HEK293 (cell line): ENCODE results near the gene MKLN1.
A peak's percentile ranks its signal among the peaks of the same experiment; 100 is the strongest.

ENCODE experiments used
- BCL6B ChIP-seq: fragments of 450-650 bp; formaldehyde crosslinking; IDR thresholded peaks from 2 replicates; pipeline ENCODE4 v1.5.1; 2017; ENCODE audit warnings: missing biosample characterization, missing genetic modification characterization
- EGR2 ChIP-seq: fragments of 450-650 bp; formaldehyde crosslinking; IDR thresholded peaks from 2 replicates; pipeline ENCODE4 v1.5.1; 2016; ENCODE audit warnings: low read depth, missing biosample characterization, missing genetic modification characterization
- IKZF3 ChIP-seq: fragments of 450-650 bp; IDR thresholded peaks from 2 replicates; pipeline ENCODE4 v1.5.0; 2018; ENCODE audit warnings: missing biosample characterization, mild to moderate bottlenecking, missing genetic modification characterization, moderate library complexity
- KLF10 ChIP-seq: fragments of 450-650 bp; IDR thresholded peaks from 2 replicates; pipeline ENCODE4 v1.5.1; 2018; ENCODE audit warnings: missing biosample characterization, mild to moderate bottlenecking, missing genetic modification characterization
- MEIS1 ChIP-seq: sonication (generic); formaldehyde crosslinking; IDR thresholded peaks from 2 replicates; pipeline ENCODE4 v1.8.1; 2022; ENCODE audit warnings: missing genetic modification reagents, mild to moderate bottlenecking, borderline replicate concordance
- MZF1 ChIP-seq: fragments of 450-650 bp; formaldehyde crosslinking; IDR thresholded peaks from 2 replicates; pipeline ENCODE4 v1.5.1; 2017; ENCODE audit warnings: missing biosample characterization, missing genetic modification characterization, borderline replicate concordance
- OVOL3 ChIP-seq: fragments of 450-650 bp; formaldehyde crosslinking; IDR thresholded peaks from 2 replicates; pipeline ENCODE4 v1.5.1; 2016; ENCODE audit warnings: missing biosample characterization, missing genetic modification characterization
- RBAK ChIP-seq: fragments of 450-650 bp; formaldehyde crosslinking; IDR thresholded peaks from 2 replicates; pipeline ENCODE4 v1.5.1; 2016; ENCODE audit warnings: missing biosample characterization, missing genetic modification characterization
- ZBTB20 ChIP-seq: fragments of 450-650 bp; formaldehyde crosslinking; IDR thresholded peaks from 2 replicates; pipeline ENCODE4 v1.5.1; 2016; ENCODE audit warnings: missing biosample characterization, missing genetic modification characterization
- ZBTB48 ChIP-seq: fragments of 450-650 bp; formaldehyde crosslinking; IDR thresholded peaks from 2 replicates; pipeline ENCODE4 v1.5.1; 2016; ENCODE audit warnings: missing biosample characterization, missing genetic modification characterization
- ZEB2 ChIP-seq: fragments of 450-650 bp; formaldehyde crosslinking; IDR thresholded peaks from 2 replicates; pipeline ENCODE4 v1.5.1; 2016; ENCODE audit warnings: missing biosample characterization, missing genetic modification characterization
- ZNF112 ChIP-seq: fragments of 450-650 bp; formaldehyde crosslinking; IDR thresholded peaks from 2 replicates; pipeline ENCODE4 v1.5.0; 2017; ENCODE audit warnings: missing biosample characterization, missing genetic modification characterization
- ZNF114 ChIP-seq: fragments of 450-650 bp; formaldehyde crosslinking; IDR thresholded peaks from 2 replicates; pipeline ENCODE4 v1.5.0; 2017; ENCODE audit warnings: missing biosample characterization, missing genetic modification characterization
- ZNF211 ChIP-seq: fragments of 450-650 bp; formaldehyde crosslinking; IDR thresholded peaks from 2 replicates; pipeline ENCODE4 v1.5.1; 2016; ENCODE audit warnings: low read depth, missing biosample characterization, missing genetic modification characterization
- ZNF214 ChIP-seq: fragments of 450-650 bp; formaldehyde crosslinking; IDR thresholded peaks from 2 replicates; pipeline ENCODE4 v1.5.1; 2017; ENCODE audit warnings: missing biosample characterization, mild to moderate bottlenecking, missing genetic modification characterization, borderline replicate concordance
- ZNF23 ChIP-seq: fragments of 450-650 bp; formaldehyde crosslinking; IDR thresholded peaks from 2 replicates; pipeline ENCODE4 v1.5.1; 2016; ENCODE audit warnings: missing biosample characterization, missing genetic modification characterization, borderline replicate concordance
- ZNF24 ChIP-seq: fragments of 450-650 bp; formaldehyde crosslinking; IDR thresholded peaks from 2 replicates; pipeline ENCODE4 v1.5.1; 2016; ENCODE audit warnings: missing biosample characterization, missing genetic modification characterization
- ZNF391 ChIP-seq: fragments of 450-650 bp; formaldehyde crosslinking; IDR thresholded peaks from 2 replicates; pipeline ENCODE4 v1.5.1; 2016; ENCODE audit warnings: low read depth, missing biosample characterization, missing genetic modification characterization, borderline replicate concordance
- ZNF404 ChIP-seq: fragments of 450-650 bp; formaldehyde crosslinking; IDR thresholded peaks from 2 replicates; pipeline ENCODE4 v1.5.1; 2017; ENCODE audit warnings: missing biosample characterization, missing genetic modification characterization
- ZNF473 ChIP-seq: fragments of 450-650 bp; formaldehyde crosslinking; IDR thresholded peaks from 2 replicates; pipeline ENCODE4 v1.5.1; 2017; ENCODE audit warnings: missing biosample characterization, missing genetic modification characterization
- ZNF521 ChIP-seq: fragments of 450-650 bp; formaldehyde crosslinking; IDR thresholded peaks from 2 replicates; pipeline ENCODE4 v1.5.1; 2017; ENCODE audit warnings: missing biosample characterization, mild to moderate bottlenecking, missing genetic modification characterization
- ZNF548 ChIP-seq: fragments of 450-650 bp; formaldehyde crosslinking; IDR thresholded peaks from 2 replicates; pipeline ENCODE4 v1.5.1; 2016; ENCODE audit warnings: missing biosample characterization, missing genetic modification characterization
- ZNF624 ChIP-seq: fragments of 450-650 bp; formaldehyde crosslinking; IDR thresholded peaks from 2 replicates; pipeline ENCODE4 v1.5.1; 2017; ENCODE audit warnings: missing biosample characterization, missing genetic modification characterization
- ZNF677 ChIP-seq: fragments of 450-650 bp; IDR thresholded peaks from 2 replicates; pipeline ENCODE4 v1.5.0; 2018; ENCODE audit warnings: missing biosample characterization, mild to moderate bottlenecking, missing genetic modification characterization, moderate library complexity
- ZNF704 ChIP-seq: fragments of 450-650 bp; formaldehyde crosslinking; IDR thresholded peaks from 2 replicates; pipeline ENCODE4 v1.5.1; 2016; ENCODE audit warnings: missing biosample characterization, missing genetic modification characterization
- ZNF768 ChIP-seq: fragments of 450-650 bp; formaldehyde crosslinking; IDR thresholded peaks from 2 replicates; pipeline ENCODE4 v1.5.1; 2018; ENCODE audit warnings: missing biosample characterization, mild to moderate bottlenecking, missing genetic modification characterization
- ZSCAN18 ChIP-seq: fragments of 450-650 bp; formaldehyde crosslinking; IDR thresholded peaks from 2 replicates; pipeline ENCODE4 v1.5.1; 2016; ENCODE audit warnings: missing biosample characterization, missing genetic modification characterization
- TF ChIP-seq, protein P1 (sequence below): fragments of 450-650 bp; formaldehyde crosslinking; IDR thresholded peaks from 2 replicates; pipeline ENCODE4 v1.5.1; 2016; ENCODE audit warnings: missing biosample characterization, missing genetic modification characterization, low read depth
- TF ChIP-seq, protein P2 (sequence below): fragments of 450-650 bp; formaldehyde crosslinking; IDR thresholded peaks from 2 replicates; pipeline ENCODE4 v1.5.1; 2017; ENCODE audit warnings: missing biosample characterization, missing genetic modification characterization
- TF ChIP-seq, protein P3 (sequence below): fragments of 450-650 bp; formaldehyde crosslinking; IDR thresholded peaks from 2 replicates; pipeline ENCODE4 v1.5.1; 2016; ENCODE audit warnings: missing biosample characterization, missing genetic modification characterization

Gene MKLN1

GRCh38 chr7:131365838-131366237 is 38.2 kb downstream of the MKLN1 start (continued):
- TF ChIP-seq ZNF211 (tag by site-specific recombination): no peak
- TF ChIP-seq, protein P1, sequence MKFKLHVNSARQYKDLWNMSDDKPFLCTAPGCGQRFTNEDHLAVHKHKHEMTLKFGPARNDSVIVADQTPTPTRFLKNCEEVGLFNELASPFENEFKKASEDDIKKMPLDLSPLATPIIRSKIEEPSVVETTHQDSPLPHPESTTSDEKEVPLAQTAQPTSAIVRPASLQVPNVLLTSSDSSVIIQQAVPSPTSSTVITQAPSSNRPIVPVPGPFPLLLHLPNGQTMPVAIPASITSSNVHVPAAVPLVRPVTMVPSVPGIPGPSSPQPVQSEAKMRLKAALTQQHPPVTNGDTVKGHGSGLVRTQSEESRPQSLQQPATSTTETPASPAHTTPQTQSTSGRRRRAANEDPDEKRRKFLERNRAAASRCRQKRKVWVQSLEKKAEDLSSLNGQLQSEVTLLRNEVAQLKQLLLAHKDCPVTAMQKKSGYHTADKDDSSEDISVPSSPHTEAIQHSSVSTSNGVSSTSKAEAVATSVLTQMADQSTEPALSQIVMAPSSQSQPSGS: no peak
- no peak for TF ChIP-seq ZNF214
- TF ChIP-seq ZNF521: no peak
- no peak for TF ChIP-seq ZEB2
- no peak for TF ChIP-seq ZNF404 (tag by site-specific recombination)
- TF ChIP-seq ZNF391: no peak
- TF ChIP-seq KLF10 (tag by site-specific recombination): no peak
- no peak for TF ChIP-seq ZNF704 (tag by site-specific recombination)
- no peak for TF ChIP-seq ZNF548 (tag by site-specific recombination)
- TF ChIP-seq OVOL3 (tag by site-specific recombination): no peak
- no peak for TF ChIP-seq ZNF23 (tag by site-specific recombination)
- no peak for TF ChIP-seq ZNF473 (tag by site-specific recombination)
- no peak for TF ChIP-seq ZBTB20
- TF ChIP-seq ZNF24 (tag by site-specific recombination): no peak
- TF ChIP-seq MEIS1 (CRISPR knock-in tag): no peak
- no peak for TF ChIP-seq ZNF112 (tag by site-specific recombination)
- TF ChIP-seq BCL6B (tag by site-specific recombination): 0 out of 2 replicates have a peak, but pooled peaks have one; percentile 26
- TF ChIP-seq, protein P2, sequence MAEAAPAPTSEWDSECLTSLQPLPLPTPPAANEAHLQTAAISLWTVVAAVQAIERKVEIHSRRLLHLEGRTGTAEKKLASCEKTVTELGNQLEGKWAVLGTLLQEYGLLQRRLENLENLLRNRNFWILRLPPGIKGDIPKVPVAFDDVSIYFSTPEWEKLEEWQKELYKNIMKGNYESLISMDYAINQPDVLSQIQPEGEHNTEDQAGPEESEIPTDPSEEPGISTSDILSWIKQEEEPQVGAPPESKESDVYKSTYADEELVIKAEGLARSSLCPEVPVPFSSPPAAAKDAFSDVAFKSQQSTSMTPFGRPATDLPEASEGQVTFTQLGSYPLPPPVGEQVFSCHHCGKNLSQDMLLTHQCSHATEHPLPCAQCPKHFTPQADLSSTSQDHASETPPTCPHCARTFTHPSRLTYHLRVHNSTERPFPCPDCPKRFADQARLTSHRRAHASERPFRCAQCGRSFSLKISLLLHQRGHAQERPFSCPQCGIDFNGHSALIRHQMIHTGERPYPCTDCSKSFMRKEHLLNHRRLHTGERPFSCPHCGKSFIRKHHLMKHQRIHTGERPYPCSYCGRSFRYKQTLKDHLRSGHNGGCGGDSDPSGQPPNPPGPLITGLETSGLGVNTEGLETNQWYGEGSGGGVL (tag by site-specific recombination): no peak
- TF ChIP-seq ZBTB48 (tag by site-specific recombination): no peak
- no peak for TF ChIP-seq ZNF677 (tag by site-specific recombination)
- 0 out of 2 replicates have a peak, but pooled peaks have one; percentile 22 for TF ChIP-seq MZF1 (tag by site-specific recombination)
- no peak for TF ChIP-seq IKZF3 (tag by site-specific recombination)
- no peak for TF ChIP-seq ZNF768 (tag by site-specific recombination)
- no peak for TF ChIP-seq ZNF624 (tag by site-specific recombination)
- TF ChIP-seq RBAK: no peak
- no peak for TF ChIP-seq ZSCAN18 (tag by site-specific recombination)
- TF ChIP-seq, protein P3, sequence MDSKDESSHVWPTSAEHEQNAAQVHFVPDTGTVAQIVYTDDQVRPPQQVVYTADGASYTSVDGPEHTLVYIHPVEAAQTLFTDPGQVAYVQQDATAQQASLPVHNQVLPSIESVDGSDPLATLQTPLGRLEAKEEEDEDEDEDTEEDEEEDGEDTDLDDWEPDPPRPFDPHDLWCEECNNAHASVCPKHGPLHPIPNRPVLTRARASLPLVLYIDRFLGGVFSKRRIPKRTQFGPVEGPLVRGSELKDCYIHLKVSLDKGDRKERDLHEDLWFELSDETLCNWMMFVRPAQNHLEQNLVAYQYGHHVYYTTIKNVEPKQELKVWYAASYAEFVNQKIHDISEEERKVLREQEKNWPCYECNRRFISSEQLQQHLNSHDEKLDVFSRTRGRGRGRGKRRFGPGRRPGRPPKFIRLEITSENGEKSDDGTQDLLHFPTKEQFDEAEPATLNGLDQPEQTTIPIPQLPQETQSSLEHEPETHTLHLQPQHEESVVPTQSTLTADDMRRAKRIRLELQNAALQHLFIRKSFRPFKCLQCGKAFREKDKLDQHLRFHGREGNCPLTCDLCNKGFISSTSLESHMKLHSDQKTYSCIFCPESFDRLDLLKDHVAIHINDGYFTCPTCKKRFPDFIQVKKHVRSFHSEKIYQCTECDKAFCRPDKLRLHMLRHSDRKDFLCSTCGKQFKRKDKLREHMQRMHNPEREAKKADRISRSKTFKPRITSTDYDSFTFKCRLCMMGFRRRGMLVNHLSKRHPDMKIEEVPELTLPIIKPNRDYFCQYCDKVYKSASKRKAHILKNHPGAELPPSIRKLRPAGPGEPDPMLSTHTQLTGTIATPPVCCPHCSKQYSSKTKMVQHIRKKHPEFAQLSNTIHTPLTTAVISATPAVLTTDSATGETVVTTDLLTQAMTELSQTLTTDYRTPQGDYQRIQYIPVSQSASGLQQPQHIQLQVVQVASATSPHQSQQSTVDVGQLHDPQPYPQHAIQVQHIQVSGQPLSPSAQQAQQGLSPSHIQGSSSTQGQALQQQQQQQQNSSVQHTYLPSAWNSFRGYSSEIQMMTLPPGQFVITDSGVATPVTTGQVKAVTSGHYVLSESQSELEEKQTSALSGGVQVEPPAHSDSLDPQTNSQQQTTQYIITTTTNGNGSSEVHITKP (tag by site-specific recombination): 0 out of 2 replicates have a peak, but pooled peaks have one; percentile 8
- TF ChIP-seq EGR2 (tag by site-specific recombination): no peak
- TF ChIP-seq ZNF114: no peak
